Parathyroid adenoma (tissue), 2 donors: ENCODE data around the gene CNTN5.

ENCODE experiments used
- H2AFZ ChIP-seq: fragments of 300-600 bp; sonication (generic); one replicate; pipeline ENCODE4 v1.7.0; 2017; ENCODE audit warnings: antibody characterized with exemption, mild to moderate bottlenecking
- H3K27ac ChIP-seq: fragments of 300-600 bp; sonication (generic); one replicate; pipeline ENCODE4 v1.7.0; 2017
- H3K27me3 ChIP-seq: fragments of 300-600 bp; sonication (generic); one replicate; pipeline ENCODE4 v1.7.0; 2017; ENCODE audit warnings: low read length; ENCODE audit not compliant: control insufficient read depth, insufficient read depth
- H3K36me3 ChIP-seq: fragments of 300-600 bp; sonication (generic); one replicate; pipeline ENCODE4 v1.7.0; 2017; ENCODE audit warnings: low read length; ENCODE audit not compliant: control insufficient read depth, insufficient read depth
- H3K4me1 ChIP-seq: fragments of 300-600 bp; sonication (generic); one replicate; pipeline ENCODE4 v1.7.0; 2017; ENCODE audit warnings: control low read depth
- H3K4me2 ChIP-seq: fragments of 300-600 bp; sonication (generic); one replicate; pipeline ENCODE4 v1.7.0; 2017; ENCODE audit warnings: low read length
- H3K4me3 ChIP-seq: fragments of 300-600 bp; sonication (generic); one replicate; pipeline ENCODE4 v1.7.0; 2017; ENCODE audit warnings: low read depth, low read length
- H3K79me2 ChIP-seq: fragments of 300-600 bp; sonication (generic); one replicate; pipeline ENCODE4 v1.7.0; 2017; ENCODE audit warnings: control low read depth
- H3K9ac ChIP-seq: fragments of 300-600 bp; sonication (generic); one replicate; pipeline ENCODE4 v1.7.0; 2017; ENCODE audit warnings: mild to moderate bottlenecking
- H3K9me3 ChIP-seq: fragments of 300-600 bp; sonication (generic); one replicate; pipeline ENCODE4 v1.7.0; 2017; ENCODE audit warnings: low read length; ENCODE audit not compliant: control insufficient read depth
- TF ChIP-seq, protein P1 (sequence below): fragments of 300-600 bp; sonication (generic); IDR thresholded peaks from one replicate; pipeline ENCODE4 v1.7.0; 2017; ENCODE audit warnings: antibody characterized with exemption, mild to moderate bottlenecking
- donor health status: primary hyperparathyroidism.

CNTN5 gene

DNA sequence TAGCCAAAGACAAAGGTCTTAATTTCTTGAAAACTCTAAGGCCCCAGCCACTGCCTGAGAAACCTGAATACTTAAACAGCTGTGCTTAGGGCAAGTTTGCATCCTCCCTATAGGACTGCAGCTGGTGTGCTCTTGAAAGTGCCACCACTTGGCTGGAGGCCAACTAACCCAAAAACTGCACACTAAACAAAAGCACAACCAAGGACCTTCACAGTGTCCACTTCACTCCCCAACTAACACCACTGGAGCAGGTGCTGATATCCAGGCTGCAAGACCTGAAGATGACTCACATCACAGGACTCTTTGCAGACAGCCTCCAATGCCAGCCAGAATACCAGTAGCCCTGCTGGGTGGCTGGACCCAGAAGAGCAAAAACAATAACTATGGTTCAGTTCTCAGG lies 1308.6 kb downstream of the CNTN5 start:
- H3K9ac ChIP-seq: no peak overlapping the region
- no peaks in the 10 kb centered on the region for H3K4me1 ChIP-seq
- H3K27me3 ChIP-seq: no peaks in the 10 kb centered on the region
- no peaks in the 10 kb centered on the region for H3K79me2 ChIP-seq
- no peaks in the 10 kb centered on the region for H3K36me3 ChIP-seq
- no peak overlapping the region for H3K4me2 ChIP-seq
- H3K27ac ChIP-seq: no peak overlapping the region
- no peaks in the 10 kb centered on the region for H3K9me3 ChIP-seq
- TF ChIP-seq, protein P1, sequence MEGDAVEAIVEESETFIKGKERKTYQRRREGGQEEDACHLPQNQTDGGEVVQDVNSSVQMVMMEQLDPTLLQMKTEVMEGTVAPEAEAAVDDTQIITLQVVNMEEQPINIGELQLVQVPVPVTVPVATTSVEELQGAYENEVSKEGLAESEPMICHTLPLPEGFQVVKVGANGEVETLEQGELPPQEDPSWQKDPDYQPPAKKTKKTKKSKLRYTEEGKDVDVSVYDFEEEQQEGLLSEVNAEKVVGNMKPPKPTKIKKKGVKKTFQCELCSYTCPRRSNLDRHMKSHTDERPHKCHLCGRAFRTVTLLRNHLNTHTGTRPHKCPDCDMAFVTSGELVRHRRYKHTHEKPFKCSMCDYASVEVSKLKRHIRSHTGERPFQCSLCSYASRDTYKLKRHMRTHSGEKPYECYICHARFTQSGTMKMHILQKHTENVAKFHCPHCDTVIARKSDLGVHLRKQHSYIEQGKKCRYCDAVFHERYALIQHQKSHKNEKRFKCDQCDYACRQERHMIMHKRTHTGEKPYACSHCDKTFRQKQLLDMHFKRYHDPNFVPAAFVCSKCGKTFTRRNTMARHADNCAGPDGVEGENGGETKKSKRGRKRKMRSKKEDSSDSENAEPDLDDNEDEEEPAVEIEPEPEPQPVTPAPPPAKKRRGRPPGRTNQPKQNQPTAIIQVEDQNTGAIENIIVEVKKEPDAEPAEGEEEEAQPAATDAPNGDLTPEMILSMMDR: no peak
- H2AFZ ChIP-seq: no peak overlapping the region
- no peak overlapping the region for H3K4me3 ChIP-seq

DNA sequence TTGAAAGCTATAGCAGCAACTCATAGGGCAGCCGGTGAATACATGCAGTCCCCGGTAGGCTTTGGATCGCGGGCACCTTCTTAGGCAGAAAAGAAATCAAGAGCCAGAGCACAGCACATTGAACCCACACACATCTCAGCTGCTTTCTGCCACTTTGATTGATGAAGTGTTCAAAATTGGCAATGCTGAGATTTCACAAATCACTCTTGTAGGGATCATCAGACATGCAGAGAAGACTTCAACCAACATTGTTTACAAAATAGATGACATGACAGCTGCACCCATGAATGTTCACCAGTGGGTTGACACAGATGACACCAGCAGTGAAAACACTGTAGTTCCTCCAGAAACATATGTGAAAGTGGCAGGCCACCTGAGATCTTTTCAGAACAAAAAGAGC lies 1316.1 kb downstream of the CNTN5 start:
- H3K36me3 ChIP-seq: no peaks in the 10 kb centered on the region
- no peak overlapping the region for H3K4me2 ChIP-seq
- H3K27ac ChIP-seq: no peak overlapping the region
- no peak overlapping the region for H3K4me3 ChIP-seq
- no peaks in the 10 kb centered on the region for H3K79me2 ChIP-seq
- H3K9ac ChIP-seq: no peak overlapping the region
- H2AFZ ChIP-seq: no peak overlapping the region
- TF ChIP-seq, protein P1: no peak
- no peaks in the 10 kb centered on the region for H3K4me1 ChIP-seq
- no peaks in the 10 kb centered on the region for H3K9me3 ChIP-seq
- no peaks in the 10 kb centered on the region for H3K27me3 ChIP-seq

DNA sequence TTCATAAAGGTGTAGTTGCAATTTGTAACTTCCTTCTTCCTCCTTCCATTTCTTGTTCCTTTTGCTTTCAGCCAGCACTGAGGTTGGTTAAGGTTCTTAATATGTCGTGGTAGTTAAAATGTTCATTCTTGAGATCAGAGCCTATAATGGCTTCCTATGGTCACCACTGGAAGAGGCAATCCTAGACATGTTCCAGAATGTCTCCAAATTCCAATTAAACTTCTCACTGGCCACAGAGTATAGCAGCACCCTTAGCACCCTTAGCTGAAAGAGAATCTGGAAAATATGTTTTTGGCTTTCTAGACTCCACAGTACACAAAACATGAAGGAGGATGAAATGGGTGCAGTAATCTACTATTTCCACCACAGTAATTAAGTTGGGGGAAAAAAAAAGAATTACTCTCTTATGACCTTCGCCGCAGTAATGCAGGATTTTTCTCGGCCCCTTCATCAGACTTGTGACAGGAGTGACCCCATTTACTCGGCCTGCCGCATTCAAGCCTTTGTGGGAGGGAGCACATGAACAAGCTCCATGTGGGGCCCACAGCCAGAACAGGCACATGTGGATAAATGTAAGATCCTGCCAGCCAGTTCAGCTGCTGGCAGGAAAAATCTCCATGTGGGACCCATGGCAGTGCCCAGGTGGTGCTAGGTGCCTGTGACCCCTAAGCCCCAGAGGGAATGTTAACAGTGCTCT lies 1317.5 kb downstream of the CNTN5 start:
- Histone ChIP-seq H3K4me1 (no peaks in the 10 kb centered on the region), H3K9me3 (no peaks in the 10 kb centered on the region)
- TF ChIP-seq, protein P1: no peak

DNA sequence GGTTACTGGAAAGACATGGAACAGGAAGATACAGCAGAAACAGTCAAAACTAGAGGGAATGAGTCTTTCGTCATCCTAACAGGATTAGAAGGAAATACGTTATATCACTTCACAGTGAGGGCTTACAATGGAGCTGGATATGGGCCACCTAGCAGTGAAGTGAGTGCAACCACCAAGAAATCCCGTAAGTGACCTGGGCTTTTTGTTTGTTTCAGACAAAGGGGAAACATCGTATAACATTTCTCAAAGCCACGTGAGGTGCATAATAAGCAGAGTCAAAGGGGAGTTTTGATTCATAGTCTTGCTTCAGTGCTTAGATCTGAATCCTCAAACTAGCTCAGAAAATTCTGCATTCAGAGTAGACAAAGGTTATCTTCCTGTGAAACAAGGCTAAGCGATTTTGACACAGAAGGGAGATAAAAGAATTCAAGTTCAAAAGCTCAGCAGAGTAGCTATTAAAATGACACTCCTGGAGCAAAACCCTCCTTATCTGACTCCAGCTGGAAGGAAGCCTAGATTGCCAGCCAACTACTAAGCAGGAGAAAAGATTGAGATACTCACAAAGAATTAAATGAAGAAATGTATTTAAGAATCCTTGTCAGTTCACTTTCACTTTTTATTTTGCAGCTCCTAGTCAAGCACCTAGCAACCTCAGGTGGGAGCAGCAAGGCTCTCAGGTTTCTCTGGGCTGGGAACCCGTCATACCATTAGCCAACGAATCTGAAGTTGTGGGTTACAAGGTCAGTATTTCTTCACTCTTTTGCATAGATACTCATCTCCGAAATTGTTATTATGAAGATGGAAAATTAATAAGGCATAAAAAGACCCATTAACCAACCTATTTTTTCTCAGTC lies 1319.9 kb downstream of the CNTN5 start:
- no peak overlapping the region for H3K27ac ChIP-seq
- H2AFZ ChIP-seq: no peak overlapping the region
- H3K4me1 ChIP-seq: no peaks in the 10 kb centered on the region
- TF ChIP-seq, protein P1: no peak
- no peaks in the 10 kb centered on the region for H3K27me3 ChIP-seq
- H3K9ac ChIP-seq: no peak overlapping the region
- peak overlapping the region; percentile 34 for H3K4me3 ChIP-seq
- H3K4me2 ChIP-seq: peak overlapping the region; percentile 55
- no peaks in the 10 kb centered on the region for H3K79me2 ChIP-seq
- no peaks in the 10 kb centered on the region for H3K36me3 ChIP-seq
- H3K9me3 ChIP-seq: no peaks in the 10 kb centered on the region

More for the DNA sequence above, 1317.5 kb downstream of the CNTN5 start:
- Histone ChIP-seq H2AFZ (no peak overlapping the region), H3K4me2 (no peak overlapping the region), H3K27ac (no peak overlapping the region), H3K79me2 (no peaks in the 10 kb centered on the region), H3K36me3 (no peaks in the 10 kb centered on the region), H3K9ac (no peak overlapping the region), H3K4me3 (no peak overlapping the region), H3K27me3 (no peaks in the 10 kb centered on the region)
